Measurements from ENCODE around the gene TMEM231.
"Not testable (repeated sequence)": the region's sequence is repeated elsewhere in the genome, so short reads cannot be mapped to it uniquely, and the experiment has no call there.

TMEM231 gene, protein sequence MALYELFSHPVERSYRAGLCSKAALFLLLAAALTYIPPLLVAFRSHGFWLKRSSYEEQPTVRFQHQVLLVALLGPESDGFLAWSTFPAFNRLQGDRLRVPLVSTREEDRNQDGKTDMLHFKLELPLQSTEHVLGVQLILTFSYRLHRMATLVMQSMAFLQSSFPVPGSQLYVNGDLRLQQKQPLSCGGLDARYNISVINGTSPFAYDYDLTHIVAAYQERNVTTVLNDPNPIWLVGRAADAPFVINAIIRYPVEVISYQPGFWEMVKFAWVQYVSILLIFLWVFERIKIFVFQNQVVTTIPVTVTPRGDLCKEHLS

DNA sequence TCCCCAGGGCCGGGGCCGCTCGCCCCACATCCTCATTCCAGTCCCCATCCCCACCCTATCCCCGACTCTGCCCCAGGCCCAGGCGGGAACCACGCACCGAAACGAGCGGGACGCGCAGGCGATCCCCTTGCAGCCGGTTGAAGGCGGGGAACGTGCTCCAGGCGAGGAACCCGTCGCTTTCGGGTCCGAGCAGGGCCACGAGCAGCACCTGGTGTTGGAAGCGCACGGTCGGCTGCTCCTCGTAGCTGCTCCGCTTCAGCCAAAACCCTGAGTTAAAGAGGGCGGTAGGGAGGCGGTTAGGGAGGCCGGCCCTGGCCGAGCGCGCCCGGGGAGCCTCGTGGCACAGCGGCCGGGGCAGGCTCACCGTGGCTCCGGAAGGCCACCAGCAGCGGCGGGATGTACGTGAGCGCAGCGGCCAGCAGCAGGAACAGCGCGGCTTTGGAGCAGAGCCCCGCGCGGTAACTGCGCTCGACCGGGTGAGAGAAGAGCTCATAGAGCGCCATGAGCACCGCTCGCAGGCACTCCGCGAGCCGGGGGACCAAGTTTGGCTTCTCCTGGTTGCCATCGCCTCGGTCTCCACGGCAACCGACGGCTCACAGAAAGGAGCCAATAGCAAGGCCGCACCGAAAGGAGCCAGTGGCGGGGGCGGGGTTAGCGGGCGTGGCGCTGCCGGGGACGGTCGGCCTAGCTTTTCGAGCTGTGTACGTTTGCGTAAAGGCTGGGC is at the start of gene TMEM231:
TMEM231 (minus strand) TSS at position 546 of the 724 bp plus-strand sequence; CDS start at position 503, 43 bp downstream.
- DNase-seq = peak; percentile 60

DNA sequence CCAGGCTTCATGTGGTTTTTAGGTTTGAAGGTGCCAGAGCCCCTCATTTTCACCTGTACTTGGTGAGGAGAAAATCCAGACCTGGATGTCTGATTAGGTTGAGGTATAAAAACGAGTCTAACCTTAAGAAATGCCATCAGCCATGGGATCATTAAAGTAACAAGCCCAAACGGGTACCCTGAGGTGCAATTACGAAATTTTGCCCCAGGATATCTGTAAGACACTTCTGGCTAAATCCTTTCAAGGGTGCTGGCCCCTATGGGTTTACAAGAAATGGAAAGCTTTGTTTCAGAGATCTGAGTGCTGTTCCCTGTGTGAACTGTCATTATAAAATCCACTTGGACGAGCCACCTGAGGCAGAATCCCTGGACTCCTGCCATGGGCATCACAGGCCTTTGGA is 47.2 kb upstream of the TMEM231 start:
- DNase-seq = no peak

DNA sequence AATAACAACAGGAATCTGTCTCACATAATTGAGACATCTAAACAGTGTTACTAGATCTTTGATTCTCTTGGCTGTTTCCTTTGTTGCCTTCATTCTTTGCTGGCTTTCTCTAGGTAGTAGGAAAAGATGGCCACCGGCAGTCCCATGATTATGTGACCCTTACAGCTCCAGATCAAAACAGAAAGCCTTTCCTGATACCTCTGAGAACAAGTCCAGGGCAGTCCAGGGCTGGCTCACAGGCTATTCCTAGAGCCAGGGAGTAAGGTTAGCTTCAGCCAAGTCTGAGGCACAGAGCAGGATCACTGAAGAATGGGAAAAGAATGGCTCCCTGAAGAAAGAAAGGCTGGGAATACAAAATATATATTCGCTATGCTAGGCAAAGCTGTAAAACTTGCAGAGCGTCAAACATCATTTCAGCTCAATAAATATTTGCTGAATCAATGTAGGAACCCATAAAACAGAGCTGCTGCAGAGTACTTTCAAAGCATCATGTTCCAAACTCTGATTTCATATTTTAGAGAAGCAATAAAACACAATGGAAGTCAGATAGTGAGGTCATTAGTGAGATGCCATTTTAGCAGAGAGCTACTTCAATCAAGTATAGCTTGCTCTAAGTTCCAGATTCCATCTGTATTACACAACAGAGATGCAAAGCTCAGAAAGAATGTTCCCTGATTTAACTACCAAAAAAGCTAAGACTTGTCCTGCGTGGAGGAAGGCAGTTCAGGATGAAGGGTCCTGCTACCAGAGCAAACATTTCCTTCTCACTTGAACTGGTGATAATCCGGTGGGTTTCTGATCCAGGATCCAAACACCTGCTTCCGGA is 43.6 kb upstream of the TMEM231 start:
- DNase-seq = no peak

- DNase-seq = no peak
Measured at GRCh38 chr16:75593825-75594820, 38.1 kb upstream of the TMEM231 start.

DNA sequence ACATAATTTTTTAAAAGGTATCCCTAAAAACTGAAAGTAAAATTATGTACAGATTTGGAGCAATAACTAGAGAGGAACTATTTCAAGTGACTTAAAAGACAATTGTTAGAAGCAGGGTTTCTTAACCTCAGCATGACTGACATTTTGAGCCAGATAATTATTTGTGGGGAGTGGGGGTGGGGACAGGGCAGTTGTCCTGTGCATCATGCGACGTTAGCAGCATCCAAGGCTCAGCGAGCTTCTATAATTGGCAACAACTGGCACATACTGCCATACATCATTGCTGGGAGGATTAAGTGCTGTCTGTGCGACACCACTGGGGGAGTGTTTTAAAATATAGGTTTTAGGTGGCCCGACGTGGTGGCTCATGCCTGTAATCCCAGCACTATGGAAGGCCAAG is 37.3 kb upstream of the TMEM231 start:
- no peak for DNase-seq

- DNase-seq = not testable (repeated sequence)
Measured at GRCh38 chr16:75591927-75592326, 35.9 kb upstream of the TMEM231 start.

DNA sequence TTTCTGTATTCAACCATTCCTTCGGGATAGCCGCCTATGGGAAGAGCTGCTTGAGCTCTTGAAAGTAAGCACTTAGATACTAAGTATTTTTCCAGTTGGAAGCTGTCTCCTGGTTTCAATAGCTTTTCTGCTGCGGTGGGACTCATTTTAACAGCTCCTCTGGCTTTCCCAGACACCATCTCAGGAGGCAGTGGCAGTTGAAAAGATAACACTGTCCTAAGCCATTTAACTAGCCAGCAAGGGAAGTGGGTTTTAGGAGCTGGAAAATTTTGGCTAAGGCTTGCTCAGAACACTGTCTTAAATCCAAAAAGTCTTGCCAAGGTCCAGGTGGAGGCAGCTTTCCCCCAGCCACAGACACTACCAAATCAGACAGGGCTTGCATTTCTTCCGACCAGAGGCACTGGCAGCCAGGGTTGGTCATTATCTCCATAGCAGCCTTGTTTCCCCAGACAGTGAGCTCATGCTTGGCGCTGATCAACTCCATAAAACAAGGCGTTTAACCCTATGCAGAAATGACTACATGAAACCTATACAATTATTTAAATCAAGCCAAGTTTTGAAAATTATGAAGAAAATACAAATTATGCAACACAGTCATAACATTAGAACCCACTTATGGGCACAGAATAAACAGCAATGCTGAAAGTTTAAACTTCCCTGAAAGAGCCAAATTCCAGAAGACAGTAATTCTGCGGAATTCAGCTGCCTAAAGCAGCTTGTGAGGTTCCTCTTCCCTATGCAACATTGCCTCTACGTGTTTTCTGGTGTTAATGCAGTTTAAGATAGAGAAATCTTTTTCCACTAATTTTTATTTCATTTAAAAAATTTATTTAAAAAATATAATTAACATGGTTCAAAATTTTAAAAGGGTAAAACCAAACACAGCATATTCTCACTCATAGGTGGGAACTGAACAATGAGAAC is 35.1 kb upstream of the TMEM231 start:
- no peak for DNase-seq

GRCh38 chr16:75589306-75589705 is 33.3 kb upstream of the TMEM231 start:
- no peak for DNase-seq

DNA sequence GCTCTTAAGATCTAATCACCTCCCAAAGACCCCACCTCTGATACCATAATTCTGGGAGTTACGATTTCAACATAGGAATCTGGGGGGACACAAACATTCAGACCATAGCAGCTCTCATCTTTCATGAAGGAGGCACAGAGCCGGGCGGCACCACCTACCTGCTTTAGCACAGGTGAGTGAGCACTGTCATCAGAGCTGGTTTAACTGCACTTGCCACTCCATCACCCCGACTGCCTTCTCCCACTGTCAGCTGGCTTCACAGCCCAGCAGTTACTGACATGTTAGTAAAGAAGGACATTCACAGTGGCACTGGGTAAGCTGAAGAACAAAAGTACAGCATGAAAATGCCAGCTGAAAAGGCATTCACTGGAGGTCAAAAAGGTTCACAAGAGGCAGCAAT is 32.7 kb upstream of the TMEM231 start:
- no peak for DNase-seq

GRCh38 chr16:75584108-75584507 is 28.1 kb upstream of the TMEM231 start:
- no peak for DNase-seq

GRCh38 chr16:75579281-75579834 is 23.3 kb upstream of the TMEM231 start:
- DNase-seq = no peak

DNA sequence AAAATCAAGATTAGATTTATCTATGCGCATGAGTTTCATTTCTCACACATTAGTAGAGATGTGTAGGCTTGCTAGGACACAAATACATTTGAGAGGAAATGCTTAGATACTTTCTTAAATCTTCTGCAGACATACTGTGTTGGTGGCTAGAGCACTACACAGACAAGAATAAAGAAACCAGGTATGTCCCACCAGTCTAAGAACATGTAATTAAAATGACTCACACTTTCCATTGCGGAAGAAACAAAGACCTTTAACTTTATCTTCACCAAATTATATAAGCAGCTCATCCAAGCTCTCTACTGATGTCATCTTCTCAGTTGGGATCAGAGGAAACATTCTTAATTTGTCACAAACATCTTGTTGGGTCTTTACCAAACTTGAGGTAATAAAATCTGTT is 22.7 kb upstream of the TMEM231 start:
- no peak for DNase-seq

GRCh38 chr16:75578212-75578611 is 22.2 kb upstream of the TMEM231 start:
- no peak for DNase-seq

DNA sequence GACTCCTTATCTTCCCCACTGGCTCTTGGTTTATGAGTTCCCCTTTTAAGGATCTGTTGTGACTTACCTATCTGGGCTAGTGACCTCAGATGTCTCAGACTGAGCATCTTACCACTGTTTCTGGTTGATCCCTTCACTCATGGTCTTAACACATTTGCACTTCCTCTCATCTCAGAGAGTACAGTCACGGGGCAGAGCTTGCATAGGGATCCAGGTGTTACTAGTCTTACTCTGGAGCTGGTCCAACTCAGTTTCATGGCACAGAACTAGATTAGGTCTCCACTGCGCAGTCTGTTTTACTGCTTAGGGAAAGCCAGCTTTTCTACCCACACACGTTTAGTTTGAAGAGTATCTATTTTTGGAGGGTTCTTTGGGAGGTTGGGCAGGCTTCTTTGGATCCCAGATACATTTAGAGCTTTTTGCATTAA is 20.3 kb upstream of the TMEM231 start:
- DNase-seq = no peak

DNA sequence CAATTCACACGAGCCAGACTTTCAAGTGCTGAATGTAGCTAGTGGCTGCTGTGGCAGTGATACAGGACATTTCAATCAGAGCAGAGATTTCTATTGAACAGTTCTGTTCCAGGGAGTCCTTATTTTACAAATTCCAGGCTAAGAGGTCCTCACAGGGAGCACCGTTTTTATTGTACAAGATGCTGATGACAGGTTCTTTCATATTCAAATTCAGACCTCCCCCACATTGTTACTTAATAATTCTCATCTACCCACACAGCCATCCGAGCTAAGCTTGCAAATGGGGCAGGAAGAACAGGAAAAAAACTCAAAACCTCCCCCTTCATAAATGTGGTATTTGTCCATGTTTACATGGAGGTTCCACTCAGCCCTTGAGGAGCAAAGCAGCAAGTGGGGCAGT is 19.9 kb upstream of the TMEM231 start:
- DNase-seq = no peak

GRCh38 chr16:75573955-75574354 is 17.9 kb upstream of the TMEM231 start:
- no peak for DNase-seq

DNA sequence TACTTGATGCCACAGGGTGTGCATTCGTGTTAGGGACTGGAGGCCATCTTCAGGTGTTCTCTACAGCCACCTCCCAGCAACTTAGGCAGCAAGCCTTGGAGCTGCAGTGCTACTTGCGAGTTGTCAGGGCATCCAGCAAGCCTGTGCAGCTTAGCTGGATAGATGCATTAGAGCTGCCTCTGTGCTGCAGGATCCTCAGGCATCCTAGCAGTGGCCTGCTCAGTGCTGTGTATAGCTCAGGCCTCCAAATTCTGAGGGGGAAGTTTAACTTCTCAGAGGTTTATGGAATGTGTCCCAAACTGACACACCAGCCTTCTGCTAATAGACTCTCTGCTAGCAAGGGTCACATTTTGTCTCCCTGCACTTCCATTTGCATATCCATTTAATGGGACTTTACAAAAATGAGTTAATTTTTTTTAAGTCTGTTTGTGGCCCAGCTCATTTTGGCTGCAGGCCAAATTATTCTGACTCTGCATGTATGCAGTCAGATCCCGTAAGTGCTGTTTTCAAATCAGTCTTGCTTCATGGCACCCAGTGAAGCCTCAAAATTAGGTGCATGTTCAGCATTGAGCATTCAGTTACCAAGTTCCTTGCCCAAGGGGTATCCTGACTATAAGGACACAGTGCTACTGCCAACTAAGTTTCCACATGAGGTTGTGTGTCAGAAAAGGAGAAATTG is 17.0 kb upstream of the TMEM231 start:
- no peak for DNase-seq

GRCh38 chr16:75570396-75571065 is 14.5 kb upstream of the TMEM231 start:
- DNase-seq = no peak

GRCh38 chr16:75567911-75568310 is 11.9 kb upstream of the TMEM231 start:
- DNase-seq = no peak

Data from DMS79 treated with DMSO at 0.1 percent for 48 hours (cell line).